A549 (cell line): ENCODE data around the gene SAXO1. TPM values are rescaled to one million over a fixed set of nuclear protein-coding genes. Genes with fewer than 3 reads are reported as not detected.

Source experiments
- ATAC-seq, 2 experiments: fragments of 200-7000 bp in 1 of 2; fragments of >200 bp in 1 of 2; cut with Nextera tagmentation in 1 of 2; cut with Tn5 transposase in 1 of 2; 3 replicates each; pipeline versions ENCODE4 v1.8.0 to v1.9.1; 2018 to 2020; ENCODE audit warnings: mild to moderate bottlenecking in 1 of 2, moderate library complexity in 1 of 2
- CTCF ChIA-PET: fragments of 300-600 bp; sonication (Branson Sonifier 250); formaldehyde crosslinking; extraction: SDS; loops from one replicate; lab custom pipeline; 2021; ENCODE audit warnings: antibody characterized with exemption, inconsistent platforms; lab: Yijun Ruan, JAX
- POLR2A ChIA-PET: fragments of 350-600 bp; formaldehyde crosslinking; extraction: SDS; loops from one replicate; lab custom pipeline; 2021; ENCODE audit warnings: antibody characterized with exemption, inconsistent platforms; lab: Yijun Ruan, JAX
- DNase-seq, 2 experiments: peaks; one replicate each; pipeline versions ENCODE4 v3.0.0 to v3.0.0-alpha.2; 2011 to 2016; ENCODE audit warnings: low read depth in 1 of 2, low spot score in 1 of 2
- FAIRE-seq: peaks from 2 replicates; lab custom pipeline; 2011; peaks lifted over from hg19 to GRCh38; lab: Jason Lieb, UNC
- H3K27ac ChIP-seq, 2 experiments: fragments of >200 bp; sonication (Bioruptor Twin); formaldehyde crosslinking; 3 replicates each; pipeline ENCODE4 v1.5.1; 2016 to 2017
- H3K4me1 ChIP-seq: fragments of >200 bp; sonication (Bioruptor Twin); formaldehyde crosslinking; 3 replicates; pipeline ENCODE4 v1.6.1; 2016
- H3K4me2 ChIP-seq: fragments of >200 bp; sonication (Bioruptor Twin); formaldehyde crosslinking; 3 replicates; pipeline ENCODE4 v1.6.1; 2016
- H3K4me3 ChIP-seq: fragments of >200 bp; sonication (Bioruptor Twin); formaldehyde crosslinking; 3 replicates; pipeline ENCODE4 v1.5.1; 2016
- H3K9me3 ChIP-seq: fragments of >200 bp; sonication (Bioruptor Twin); formaldehyde crosslinking; 3 replicates; pipeline ENCODE4 v1.6.1; 2016
- CBX8 ChIP-seq: fragments of 200-600 bp; sonication (generic); IDR thresholded peaks from 2 replicates; pipeline ENCODE4 v1.6.1; 2016
- CEBPB ChIP-seq, 2 experiments: fragments of >200 bp in 1 of 2; sonication (Bioruptor Twin) in 1 of 2; formaldehyde crosslinking in 1 of 2; IDR thresholded peaks; 2 replicates each; pipeline ENCODE4 v1.6.1; 2012 to 2016
- CHD2 ChIP-seq: fragments of 150-350 bp; IDR thresholded peaks from 2 replicates; pipeline ENCODE4 v1.6.1; 2014; ENCODE audit warnings: low read length; ENCODE audit not compliant: partially characterized antibody
- CHD4 ChIP-seq: fragments of 200-600 bp; sonication (generic); IDR thresholded peaks from 2 replicates; pipeline ENCODE4 v1.6.1; 2016; ENCODE audit warnings: antibody characterized with exemption, mild to moderate bottlenecking, borderline replicate concordance
- CTCF ChIP-seq: fragments of >200 bp; sonication (Bioruptor Twin); formaldehyde crosslinking; IDR thresholded peaks from 3 replicates; pipeline ENCODE4 v1.5.1; 2016
- EHMT2 ChIP-seq: fragments of 200-600 bp; sonication (generic); IDR thresholded peaks from 2 replicates; pipeline ENCODE4 v1.6.1; 2016; ENCODE audit warnings: antibody characterized with exemption, low read depth, mild to moderate bottlenecking, moderate library complexity
- HES2 ChIP-seq: fragments of >200 bp; sonication (Bioruptor Twin); formaldehyde crosslinking; IDR thresholded peaks from 2 replicates; pipeline ENCODE4 v1.6.1; 2016
- HOXA7 ChIP-seq: fragments of 250-450 bp; sonication (Bioruptor Pico); IDR thresholded peaks from 2 replicates; pipeline ENCODE4 v1.5.0; 2020; ENCODE audit warnings: mild to moderate bottlenecking, moderate library complexity
- HOXB13 ChIP-seq: fragments of 250-450 bp; sonication (Bioruptor Pico); IDR thresholded peaks from 2 replicates; pipeline ENCODE4 v1.5.0; 2020; ENCODE audit warnings: low read depth, mild to moderate bottlenecking, moderate library complexity
- KDM1A ChIP-seq: fragments of 200-600 bp; sonication (generic); IDR thresholded peaks from 2 replicates; pipeline ENCODE4 v1.6.1; 2016; ENCODE audit warnings: low read depth, mild to moderate bottlenecking
- MAX ChIP-seq: IDR thresholded peaks from 2 replicates; pipeline ENCODE4 v1.6.1; 2012
- MYC ChIP-seq: IDR thresholded peaks from 2 replicates; pipeline ENCODE4 v1.6.1; 2012; ENCODE audit warnings: mild to moderate bottlenecking, inconsistent platforms, low read length, improper control_type of control experiment, borderline replicate concordance
- NFE2L2 ChIP-seq: fragments of 150-350 bp; conservative IDR thresholded peaks from 2 replicates; pipeline ENCODE4 v1.6.1; 2014; ENCODE audit warnings: low read length
- NR3C1 ChIP-seq: fragments of >200 bp; sonication (Bioruptor Twin); formaldehyde crosslinking; IDR thresholded peaks from 3 replicates; pipeline ENCODE4 v1.6.1; 2017
- POLR2A ChIP-seq: IDR thresholded peaks from 2 replicates; pipeline ENCODE4 v1.6.1; 2012; ENCODE audit warnings: mild to moderate bottlenecking, low read length
- POLR2AphosphoS2 ChIP-seq: conservative IDR thresholded peaks from 2 replicates; pipeline ENCODE4 v1.6.1; 2012; ENCODE audit warnings: low read length, improper control_type of control experiment, inconsistent platforms
- RARB ChIP-seq: fragments of 250-450 bp; sonication (Bioruptor Pico); IDR thresholded peaks from 2 replicates; pipeline ENCODE4 v1.8.0; 2021; ENCODE audit warnings: mild to moderate bottlenecking, moderate library complexity
- REST ChIP-seq: fragments of 200-600 bp; sonication (generic); IDR thresholded peaks from 2 replicates; pipeline ENCODE4 v1.6.1; 2016; ENCODE audit warnings: antibody characterized with exemption, mild to moderate bottlenecking, moderate library complexity
- RFX5 ChIP-seq: fragments of 450-650 bp; IDR thresholded peaks from 2 replicates; pipeline ENCODE4 v1.7.1; 2014; ENCODE audit warnings: antibody characterized with exemption, mild to moderate bottlenecking, moderate library complexity
- RNF2 ChIP-seq: fragments of 200-600 bp; sonication (generic); IDR thresholded peaks from 2 replicates; pipeline ENCODE4 v1.6.1; 2016; ENCODE audit warnings: low read depth, mild to moderate bottlenecking, antibody characterized with exemption, moderate library complexity, borderline replicate concordance
- SMC3 ChIP-seq: fragments of >200 bp; sonication (Bioruptor Twin); formaldehyde crosslinking; IDR thresholded peaks from 3 replicates; pipeline ENCODE4 v1.6.1; 2018; ENCODE audit warnings: inconsistent platforms
- ZC3H11A ChIP-seq: fragments of 450-650 bp; IDR thresholded peaks from 2 replicates; pipeline ENCODE4 v1.6.1; 2014; ENCODE audit warnings: antibody characterized with exemption, mild to moderate bottlenecking
- WGBS: methylation state at CpG from one replicate; pipeline ENCODE4 v1.1.6; 2017; ENCODE audit errors: missing lambda C conversion rate; 5-methylcytosine and 5-hydroxymethylcytosine counted together
- polyA plus RNA-seq, 4 experiments: library from polyadenylated mRNA; depleted of rRNA in 3 of 4; stranded (reverse); fragments of >200 nt; fragmentation: RNase III in 1 of 4; extraction: RNeasy Plus Mini Kit Qiagen cat#74134 plus additional on column Dnase treatment in 1 of 4; gene quantifications; 2 replicates in 3 of 4; 3 replicates in 1 of 4; pipeline ENCODE4 v1.2.3, GENCODE V29; 2011 to 2017

SAXO1 gene
- polyA plus RNA-seq, 2 of the 4 experiments (the other 2 are of a cell fraction): not detected

GRCh38 chr9:18989097-18989496 is 43.9 kb downstream of the SAXO1 start:
- ChIA-PET CTCF (no interaction called here), POLR2A (no interaction called here)
- H3K27ac ChIP-seq: no peak overlapping the region
- H3K4me2 ChIP-seq: no peak overlapping the region
- no peak for FAIRE-seq
- H3K4me1 ChIP-seq: no peaks in the 10 kb centered on the region
- ATAC-seq: no peak
- no peak for TF ChIP-seq EHMT2
- no peak for TF ChIP-seq CEBPB (IDR thresholded peaks at IDR 0.05)
- TF ChIP-seq CHD2: no peak
- TF ChIP-seq POLR2A: no peak
- no peak for TF ChIP-seq CTCF
- TF ChIP-seq RARB (CRISPR knock-in tag): no peak
- no peak for TF ChIP-seq HES2
- no peak for TF ChIP-seq HOXB13
- TF ChIP-seq SMC3: no peak
- TF ChIP-seq HOXA7: no peak
- 1% methylated on average over 2 of the region's 2 CpGs for WGBS
- H3K4me3 ChIP-seq: no peak overlapping the region
- no peak for DNase-seq
- H3K9me3 ChIP-seq: no peaks in the 10 kb centered on the region

GRCh38 chr9:18988003-18988402 is 45.0 kb downstream of the SAXO1 start:
- ChIA-PET CTCF (interaction anchor here (1.0 to 1.4 kb wide), 2 partner anchors 30 to 41 kb away, joined by 3 read pairs; no protein-coding TSS in a partner anchor), POLR2A (no interaction called here)
- Histone ChIP-seq H3K4me1 (no peaks in the 10 kb centered on the region), H3K27ac (no peak overlapping the region), H3K9me3 (no peaks in the 10 kb centered on the region), H3K4me2 (no peak overlapping the region), H3K4me3 (no peak overlapping the region)
- FAIRE-seq: no peak
- ATAC-seq: no peak
- DNase-seq: no peak
- TF ChIP-seq NR3C1 (no peak), CHD4 (no peak), POLR2A (no peak), MAX (no peak), ZC3H11A (no peak), NFE2L2 (no peak), CBX8 (no peak), MYC (no peak), REST (no peak), KDM1A (no peak)

- DNase-seq (no peak), FAIRE-seq (no peak), ATAC-seq (no peak)
- ChIA-PET POLR2A (no interaction called here), CTCF (no interaction called here)
- Histone ChIP-seq H3K4me1 (no peaks in the 10 kb centered on the region), H3K9me3 (no peaks in the 10 kb centered on the region), H3K27ac (no peak overlapping the region), H3K4me3 (no peak overlapping the region), H3K4me2 (no peak overlapping the region)
- TF ChIP-seq SMC3: no peak
- TF ChIP-seq POLR2AphosphoS2: no peak
- no peak for TF ChIP-seq HOXA7
- TF ChIP-seq RNF2: no peak
- no peak for TF ChIP-seq RFX5
Observed at GRCh38 chr9:18985996-18986395, 47.0 kb downstream of the SAXO1 start.
